Neural progenitor cell (in vitro differentiated cells): ENCODE data around the gene CDH23. TPM values are rescaled to one million over a fixed set of nuclear protein-coding genes. Genes with fewer than 3 reads are reported as not detected.
A peak's percentile ranks its signal among the peaks of the same experiment; 100 is the strongest.

Experiments
- DNase-seq: peaks from one replicate; pipeline ENCODE4 v3.0.0-alpha.2; 2016; ENCODE audit warnings: low spot score
- H2AFZ ChIP-seq: fragments of 200-600 bp; sonication (generic); replicated peaks from 2 replicates; pipeline ENCODE4 v1.6.1; 2016; ENCODE audit warnings: antibody characterized with exemption
- H3F3A ChIP-seq: fragments of 200-600 bp; sonication (generic); 2 replicates; pipeline ENCODE4 v1.6.1; 2016; ENCODE audit warnings: antibody characterized with exemption, low read depth
- H3K27ac ChIP-seq: fragments of 200-600 bp; sonication (generic); 2 replicates; pipeline ENCODE4 v1.5.1; 2016; ENCODE audit warnings: mild to moderate bottlenecking
- H3K27me3 ChIP-seq: fragments of 200-600 bp; sonication (generic); 2 replicates; pipeline ENCODE4 v1.6.1; 2016; ENCODE audit warnings: mild to moderate bottlenecking, moderate library complexity
- H3K36me3 ChIP-seq: fragments of 200-600 bp; sonication (generic); 2 replicates; pipeline ENCODE4 v1.5.1; 2016
- H3K4me1 ChIP-seq: fragments of 200-600 bp; sonication (generic); 2 replicates; pipeline ENCODE4 v1.6.1; 2016; ENCODE audit warnings: mixed run types
- H3K4me2 ChIP-seq: fragments of 200-600 bp; sonication (generic); 2 replicates; pipeline ENCODE4 v1.6.1; 2016
- H3K4me3 ChIP-seq: fragments of 200-600 bp; sonication (generic); 2 replicates; pipeline ENCODE4 v1.5.1; 2016
- H3K79me2 ChIP-seq: fragments of 200-600 bp; sonication (generic); 2 replicates; pipeline ENCODE4 v1.6.1; 2016; ENCODE audit warnings: low read depth
- H3K9ac ChIP-seq: fragments of 200-600 bp; sonication (generic); 2 replicates; pipeline ENCODE4 v1.6.1; 2016
- H3K9me3 ChIP-seq: fragments of 200-600 bp; sonication (generic); 2 replicates; pipeline ENCODE4 v1.5.1; 2016; ENCODE audit warnings: low read depth
- H4K20me1 ChIP-seq: fragments of 200-600 bp; sonication (generic); 2 replicates; pipeline ENCODE4 v1.6.1; 2016; ENCODE audit warnings: low read depth
- H3K27ac Mint-ChIP-seq: 3 replicates; pipeline ENCODE4 v1.8.0; 2021; ENCODE audit warnings: mixed read lengths
- H3K27me3 Mint-ChIP-seq: 2 replicates; pipeline ENCODE4 v1.8.0; 2022; ENCODE audit warnings: low read depth, mild to moderate bottlenecking, inconsistent platforms, moderate library complexity, mixed read lengths; ENCODE audit not compliant: insufficient read depth
- H3K36me3 Mint-ChIP-seq: 3 replicates; pipeline ENCODE4 v1.8.0; 2021; ENCODE audit warnings: mixed read lengths
- H3K4me1 Mint-ChIP-seq: 3 replicates; pipeline ENCODE4 v1.8.0; 2021; ENCODE audit warnings: mixed read lengths
- H3K4me3 Mint-ChIP-seq: 3 replicates; pipeline ENCODE4 v1.8.0; 2021; ENCODE audit warnings: mild to moderate bottlenecking, moderate library complexity, mixed read lengths
- H3K9me3 Mint-ChIP-seq: 3 replicates; pipeline ENCODE4 v1.8.0; 2020; ENCODE audit warnings: mixed read lengths
- CTCF ChIP-seq: fragments of 200-600 bp; sonication (generic); IDR thresholded peaks from 2 replicates; pipeline ENCODE4 v1.5.1; 2017; ENCODE audit warnings: antibody characterized with exemption, mild to moderate bottlenecking
- EZH2 ChIP-seq: fragments of 200-600 bp; sonication (generic); IDR thresholded peaks from 2 replicates; pipeline ENCODE4 v1.6.1; 2017; ENCODE audit warnings: antibody characterized with exemption, mild to moderate bottlenecking, moderate library complexity
- EZH2phosphoT487 ChIP-seq: fragments of 200-600 bp; sonication (generic); IDR thresholded peaks from 2 replicates; pipeline ENCODE4 v1.6.1; 2017; ENCODE audit warnings: antibody characterized with exemption
- total RNA-seq: library from RNA; depleted of rRNA; stranded (reverse); fragments of >200 nt; gene quantifications from 2 replicates; pipeline ENCODE4 v1.2.3, GENCODE V29; 2015; ENCODE audit warnings: low replicate concordance

The CDH23 gene
- total RNA-seq, 1 donor from 2014 or later: 5.9 TPM

GRCh38 chr10:71848325-71849275 is 451.9 kb downstream of the CDH23 start:
- H3K27ac Mint-ChIP-seq: peak overlapping the region; percentile 70
- no peaks in the 10 kb centered on the region for H3K27me3 ChIP-seq
- H3K4me2 ChIP-seq: peak overlapping the region; percentile 85
- no peak overlapping the region for H3K9ac ChIP-seq
- no peak overlapping the region for H2AFZ ChIP-seq
- H3K9me3 Mint-ChIP-seq: no peaks in the 10 kb centered on the region
- H3K4me1 ChIP-seq: peaks cover 18% of the 10 kb centered on the region
- H3K27ac ChIP-seq: no peak overlapping the region
- H4K20me1 ChIP-seq: peaks cover 65% of the 10 kb centered on the region
- peaks cover 74% of the 10 kb centered on the region for H3K79me2 ChIP-seq
- no peaks in the 10 kb centered on the region for H3K9me3 ChIP-seq
- DNase-seq: no peak
- no peak overlapping the region for H3K4me3 ChIP-seq
- H3F3A ChIP-seq: peaks cover 10% of the 10 kb centered on the region
- no peaks in the 10 kb centered on the region for H3K27me3 Mint-ChIP-seq
- TF ChIP-seq EZH2: no peak
- TF ChIP-seq EZH2phosphoT487: no peak
- TF ChIP-seq CTCF: no peak
- H3K4me3 Mint-ChIP-seq: peak overlapping the region; percentile 98
- H3K36me3 Mint-ChIP-seq: peaks cover 21% of the 10 kb centered on the region
- H3K4me1 Mint-ChIP-seq: peaks cover 48% of the 10 kb centered on the region
- H3K36me3 ChIP-seq: no peaks in the 10 kb centered on the region

GRCh38 chr10:71849461-71849908 is 452.8 kb downstream of the CDH23 start:
- peaks cover 45% of the 10 kb centered on the region for H3K4me1 Mint-ChIP-seq
- H3K27ac Mint-ChIP-seq: no peak overlapping the region
- peaks cover 65% of the 10 kb centered on the region for H3K79me2 ChIP-seq
- peaks cover 10% of the 10 kb centered on the region for H3F3A ChIP-seq
- peak overlapping the region; percentile 98 for H3K4me3 Mint-ChIP-seq
- no peak overlapping the region for H3K9ac ChIP-seq
- no peak for DNase-seq
- H4K20me1 ChIP-seq: peaks cover 57% of the 10 kb centered on the region
- H3K27ac ChIP-seq: no peak overlapping the region
- H3K27me3 ChIP-seq: no peaks in the 10 kb centered on the region
- peaks cover 15% of the 10 kb centered on the region for H3K4me1 ChIP-seq
- H3K4me2 ChIP-seq: peak overlapping the region; percentile 85
- no peaks in the 10 kb centered on the region for H3K36me3 ChIP-seq
- TF ChIP-seq EZH2phosphoT487: no peak
- TF ChIP-seq CTCF: no peak
- TF ChIP-seq EZH2: no peak
- H3K36me3 Mint-ChIP-seq: peaks cover 21% of the 10 kb centered on the region
- no peaks in the 10 kb centered on the region for H3K9me3 Mint-ChIP-seq
- H3K9me3 ChIP-seq: no peaks in the 10 kb centered on the region
- peaks cover 3% of the 10 kb centered on the region for H3K27me3 Mint-ChIP-seq
- peak overlapping the region; percentile 82 for H3K4me3 ChIP-seq
- no peak overlapping the region for H2AFZ ChIP-seq

GRCh38 chr10:71850021-71850742 is 453.5 kb downstream of the CDH23 start:
- peak overlapping the region; percentile 91 for H3K27ac Mint-ChIP-seq
- no peaks in the 10 kb centered on the region for H3K9me3 Mint-ChIP-seq
- Histone ChIP-seq H2AFZ (peak overlapping the region; percentile 65), H3F3A (peaks cover 10% of the 10 kb centered on the region), H3K36me3 (no peaks in the 10 kb centered on the region), H4K20me1 (peaks cover 50% of the 10 kb centered on the region), H3K79me2 (peaks cover 58% of the 10 kb centered on the region), H3K27me3 (no peaks in the 10 kb centered on the region), H3K4me3 (peak overlapping the region; percentile 82), H3K9ac (peak overlapping the region; percentile 62), H3K4me2 (peak overlapping the region; percentile 85), H3K9me3 (no peaks in the 10 kb centered on the region), H3K4me1 (peaks cover 15% of the 10 kb centered on the region), H3K27ac (peak overlapping the region; percentile 86)
- TF ChIP-seq EZH2phosphoT487 (no peak), CTCF (no peak), EZH2 (no peak)
- no peak for DNase-seq
- peak overlapping the region; percentile 98 for H3K4me3 Mint-ChIP-seq
- peaks cover 3% of the 10 kb centered on the region for H3K27me3 Mint-ChIP-seq
- H3K36me3 Mint-ChIP-seq: peaks cover 19% of the 10 kb centered on the region
- H3K4me1 Mint-ChIP-seq: peaks cover 45% of the 10 kb centered on the region
